Keratinocyte (primary cell): ENCODE results near the gene KLF16.

Source experiments
- CTCF ChIP-seq, 3 experiments: IDR thresholded peaks in 1 of 3; conservative IDR thresholded peaks in 1 of 3; optimal IDR thresholded peaks in 1 of 3; 2 replicates in 2 of 3; 3 replicates in 1 of 3; pipeline versions ENCODE3 to v1.5.1; 2011; ENCODE audit warnings: low read length in 3 of 3, mild to moderate bottlenecking in 3 of 3, moderate library complexity in 2 of 3, control low read depth in 1 of 3, inconsistent platforms in 1 of 3; ENCODE audit not compliant: insufficient read depth in 2 of 3; ENCODE audit errors: extremely low read depth in 1 of 3
- EZH2 ChIP-seq: IDR thresholded peaks from one replicate; pipeline ENCODE4 v1.6.1; 2012; ENCODE audit warnings: inconsistent platforms, mild to moderate bottlenecking, low read length, moderate library complexity

DNA sequence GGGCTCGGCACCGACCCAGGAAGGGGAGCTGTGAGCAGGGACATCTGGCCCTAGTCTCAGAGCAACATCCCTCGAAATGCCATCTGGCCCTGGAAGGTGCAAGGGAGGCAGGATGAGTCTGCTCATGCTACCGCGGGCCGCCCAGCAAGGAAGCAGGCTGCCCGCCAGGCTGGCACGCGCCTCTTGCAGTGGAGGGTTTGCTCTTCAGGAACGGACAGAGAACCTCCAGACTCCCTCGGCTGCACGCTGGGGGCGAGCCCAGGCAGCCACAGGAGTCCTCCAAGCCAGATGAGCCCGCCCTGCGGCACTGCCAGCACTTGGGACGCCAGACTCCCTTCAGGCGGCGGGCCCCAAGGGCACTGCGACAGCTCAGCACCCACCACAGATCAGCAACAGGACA, 41.2 kb downstream of the KLF16 start:
- TF ChIP-seq EZH2 (no peak), CTCF (optimal IDR thresholded peaks at IDR 0.05 in 1 of 3, IDR thresholded peaks at IDR 0.05 in 1 of 3, conservative IDR thresholded peaks at IDR 0.05 in 1 of 3; ENCODE audit: extremely low read depth in 1 of 3, insufficient read depth in 2 of 3, low read length in 3 of 3) (no peak)
